ENCODE data around the gene NSMF. TPM values are rescaled to one million over a fixed set of nuclear protein-coding genes. Genes with fewer than 3 reads are reported as not detected.

NSMF gene
- polyA plus RNA-seq, 1 experiment: 35.7 TPM

DNA sequence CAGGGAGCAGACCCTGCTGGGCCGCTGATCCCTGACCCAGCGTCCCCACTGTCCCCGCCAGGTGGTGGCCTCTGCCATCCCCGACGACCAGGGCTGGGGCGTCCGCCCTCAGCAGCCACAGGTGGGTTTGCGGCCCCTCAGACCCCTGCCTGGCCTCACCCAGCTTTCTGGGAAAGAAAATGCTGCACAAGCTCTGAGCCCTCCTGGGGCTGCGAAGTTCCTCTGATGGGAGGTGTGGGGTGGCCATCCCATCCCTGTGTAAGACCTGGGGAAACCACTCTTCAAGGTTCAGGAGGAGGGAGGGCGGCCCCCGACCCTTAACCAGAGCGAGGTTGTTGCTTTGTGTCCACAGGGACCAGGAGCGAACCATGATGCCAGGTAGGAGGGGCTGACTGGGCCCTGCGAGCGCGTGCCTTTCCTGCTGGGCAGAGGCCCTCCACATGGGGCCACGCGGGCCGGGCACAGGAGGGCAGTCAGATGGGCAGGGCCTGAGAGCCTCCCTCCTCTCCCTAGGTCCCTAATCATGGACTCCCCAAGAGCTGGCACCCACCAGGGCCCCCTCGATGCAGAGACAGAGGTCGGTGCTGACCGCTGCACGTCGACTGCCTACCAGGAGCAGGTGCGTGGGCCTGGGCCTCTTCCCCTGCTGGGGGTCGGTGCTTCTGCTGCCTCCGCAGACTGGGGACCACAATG is 28.3 kb downstream of the NSMF start:
- POLR2A ChIA-PET: no interaction called here
- Histone ChIP-seq H3K27me3 (ENCODE audit: control insufficient read depth, insufficient read depth, low read length) (no peaks in the 10 kb centered on the region), H3K36me3 (ENCODE audit: control insufficient read depth, insufficient read depth, low read length) (no peaks in the 10 kb centered on the region), H3K4me3 (ENCODE audit: low read depth, low read length) (no peak overlapping the region)
- TF ChIP-seq, protein P1, sequence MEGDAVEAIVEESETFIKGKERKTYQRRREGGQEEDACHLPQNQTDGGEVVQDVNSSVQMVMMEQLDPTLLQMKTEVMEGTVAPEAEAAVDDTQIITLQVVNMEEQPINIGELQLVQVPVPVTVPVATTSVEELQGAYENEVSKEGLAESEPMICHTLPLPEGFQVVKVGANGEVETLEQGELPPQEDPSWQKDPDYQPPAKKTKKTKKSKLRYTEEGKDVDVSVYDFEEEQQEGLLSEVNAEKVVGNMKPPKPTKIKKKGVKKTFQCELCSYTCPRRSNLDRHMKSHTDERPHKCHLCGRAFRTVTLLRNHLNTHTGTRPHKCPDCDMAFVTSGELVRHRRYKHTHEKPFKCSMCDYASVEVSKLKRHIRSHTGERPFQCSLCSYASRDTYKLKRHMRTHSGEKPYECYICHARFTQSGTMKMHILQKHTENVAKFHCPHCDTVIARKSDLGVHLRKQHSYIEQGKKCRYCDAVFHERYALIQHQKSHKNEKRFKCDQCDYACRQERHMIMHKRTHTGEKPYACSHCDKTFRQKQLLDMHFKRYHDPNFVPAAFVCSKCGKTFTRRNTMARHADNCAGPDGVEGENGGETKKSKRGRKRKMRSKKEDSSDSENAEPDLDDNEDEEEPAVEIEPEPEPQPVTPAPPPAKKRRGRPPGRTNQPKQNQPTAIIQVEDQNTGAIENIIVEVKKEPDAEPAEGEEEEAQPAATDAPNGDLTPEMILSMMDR (IDR thresholded peaks at IDR 0.05; ENCODE audit: insufficient read depth, low read depth, low read length): no peak
- DNase-seq (ENCODE audit: low read depth): no peak
- CTCF ChIA-PET: interaction anchor here (0.9 to 2.1 kb wide), 3 partner anchors 8 to 104 kb away, joined by 3 to 8 read pairs (median 6); partner anchors contain the start of genes EXD3 and NOXA1

DNA sequence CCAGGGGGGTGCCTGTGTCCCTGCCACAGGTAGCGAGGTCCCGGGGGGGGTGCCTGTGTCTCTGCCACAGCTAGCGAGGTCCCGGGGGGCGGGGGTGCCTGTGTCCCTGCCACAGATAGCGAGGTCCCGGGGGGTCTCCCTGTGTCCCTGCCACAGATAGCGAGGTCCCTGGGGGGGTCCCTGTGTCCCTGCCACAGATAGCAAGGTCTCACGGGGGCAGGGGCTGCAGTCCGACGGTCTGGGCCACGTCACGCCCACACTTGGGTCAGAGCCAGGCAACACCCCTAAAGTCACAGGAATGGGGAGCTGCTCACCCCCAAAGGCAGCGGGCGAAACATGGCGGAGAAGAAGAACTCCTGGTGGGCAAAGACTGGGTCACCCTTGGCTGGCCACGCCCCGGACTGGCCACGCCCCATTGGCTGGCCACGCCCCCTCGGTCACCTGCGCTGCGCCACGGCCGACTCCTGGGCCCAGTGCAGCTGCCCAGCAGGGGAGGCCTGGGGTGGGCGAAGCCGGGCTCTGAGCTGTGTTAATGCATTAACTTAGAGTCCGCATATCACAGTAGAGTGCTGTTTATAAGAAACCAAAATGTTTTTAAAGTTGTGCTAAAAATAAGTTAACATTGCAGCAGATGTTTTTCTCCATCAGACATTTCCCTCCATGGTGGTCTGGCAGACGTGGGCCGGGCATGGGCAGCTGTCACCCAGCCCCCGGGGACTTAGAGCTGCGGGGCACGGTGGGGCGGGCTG is 29.0 kb downstream of the NSMF start:
- Histone ChIP-seq H3K36me3 (ENCODE audit: control insufficient read depth, insufficient read depth, low read length) (no peaks in the 10 kb centered on the region), H3K4me3 (ENCODE audit: low read depth, low read length) (no peak overlapping the region), H3K27me3 (ENCODE audit: control insufficient read depth, insufficient read depth, low read length) (no peaks in the 10 kb centered on the region)
- no peak for DNase-seq (ENCODE audit: low read depth)
- TF ChIP-seq, protein P1 (IDR thresholded peaks at IDR 0.05; ENCODE audit: insufficient read depth, low read depth, low read length): no peak
- ChIA-PET POLR2A (no interaction called here), CTCF (interaction anchor here (0.9 to 2.1 kb wide), 2 partner anchors 16 to 105 kb away, joined by 3 to 8 read pairs; no protein-coding TSS in a partner anchor)

DNA sequence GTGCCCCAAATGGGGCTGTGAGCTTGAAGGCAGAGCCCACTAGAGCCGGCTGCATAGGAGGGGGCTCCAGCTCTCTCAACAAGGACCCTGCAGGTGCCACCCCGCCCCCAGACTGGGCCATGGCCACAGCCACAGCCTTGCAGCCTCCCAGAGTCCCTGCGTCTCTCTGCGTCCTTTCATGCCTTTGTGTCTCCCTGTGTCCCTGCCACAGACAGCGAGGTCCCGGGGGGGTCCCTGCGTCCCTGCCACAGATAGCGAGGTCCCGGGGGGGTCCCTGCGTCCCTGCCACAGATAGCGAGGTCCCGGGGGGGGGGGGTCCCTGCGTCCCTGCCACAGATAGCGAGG is 29.6 kb downstream of the NSMF start:
- TF ChIP-seq, protein P1 (IDR thresholded peaks at IDR 0.05; ENCODE audit: insufficient read depth, low read depth, low read length): no peak
- Histone ChIP-seq H3K4me3 (ENCODE audit: low read depth, low read length) (no peak overlapping the region), H3K27me3 (ENCODE audit: control insufficient read depth, insufficient read depth, low read length) (no peaks in the 10 kb centered on the region), H3K36me3 (ENCODE audit: control insufficient read depth, insufficient read depth, low read length) (no peaks in the 10 kb centered on the region)
- ChIA-PET POLR2A (no interaction called here), CTCF (no interaction called here)
- DNase-seq (ENCODE audit: low read depth): no peak

DNA sequence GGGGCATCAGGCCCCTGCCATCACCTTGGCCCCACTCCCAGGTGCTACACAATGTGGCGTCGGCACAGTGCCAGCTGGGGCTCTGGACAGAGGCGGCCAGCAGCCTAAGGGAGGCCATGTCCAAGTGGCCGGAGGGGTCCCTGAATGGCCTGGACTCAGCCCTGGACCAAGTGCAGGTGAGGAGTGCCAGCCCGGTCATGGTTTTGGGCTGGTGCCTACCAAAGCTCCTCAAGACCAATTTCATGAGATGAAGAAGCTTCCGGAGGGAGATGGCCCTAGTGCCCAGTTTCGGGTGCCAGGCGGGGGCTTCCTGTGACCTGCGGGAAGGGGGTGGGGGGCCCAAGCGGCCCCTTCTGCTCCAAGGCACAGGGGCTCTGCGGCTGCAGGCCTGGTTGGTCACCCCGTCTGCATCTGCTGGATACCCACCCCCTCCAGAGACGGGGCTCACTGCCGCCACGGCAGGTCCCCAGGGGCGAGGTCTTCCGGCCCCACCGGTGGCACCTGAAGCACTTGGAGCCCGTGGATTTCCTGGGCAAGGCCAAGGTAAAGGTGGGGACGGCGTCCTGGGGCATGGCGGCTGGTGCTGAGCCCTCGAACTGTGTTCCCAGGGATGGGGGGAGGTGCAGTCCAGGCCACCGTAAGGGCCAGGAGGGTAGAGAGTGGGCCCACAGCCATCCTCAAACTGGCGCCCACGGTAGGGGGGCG is 30.1 kb downstream of the NSMF start:
- POLR2A ChIA-PET: no interaction called here
- CTCF ChIA-PET: no interaction called here
- no peak overlapping the region for H3K4me3 ChIP-seq (ENCODE audit: low read depth, low read length)
- no peaks in the 10 kb centered on the region for H3K36me3 ChIP-seq (ENCODE audit: control insufficient read depth, insufficient read depth, low read length)
- no peaks in the 10 kb centered on the region for H3K27me3 ChIP-seq (ENCODE audit: control insufficient read depth, insufficient read depth, low read length)
- TF ChIP-seq, protein P1 (IDR thresholded peaks at IDR 0.05; ENCODE audit: insufficient read depth, low read depth, low read length): no peak
- no peak for DNase-seq (ENCODE audit: low read depth)

DNA sequence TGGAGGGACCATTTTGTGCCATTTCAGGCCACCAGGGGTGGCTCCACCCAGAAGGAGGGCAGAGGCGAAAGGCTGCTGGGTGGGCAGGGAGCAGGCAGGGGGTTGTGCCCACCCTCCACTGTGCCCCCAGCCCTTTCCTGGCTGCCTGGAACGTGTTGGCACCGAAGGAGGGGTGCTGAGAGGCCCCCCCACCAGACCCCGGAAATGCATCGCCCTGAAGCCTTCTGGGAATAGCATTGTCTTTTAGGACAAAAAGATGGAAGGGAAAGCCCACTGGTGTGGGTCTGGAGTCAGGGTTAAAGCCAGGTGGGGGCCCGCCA is 30.9 kb downstream of the NSMF start:
- H3K27me3 ChIP-seq (ENCODE audit: control insufficient read depth, insufficient read depth, low read length): no peaks in the 10 kb centered on the region
- POLR2A ChIA-PET: no interaction called here
- H3K4me3 ChIP-seq (ENCODE audit: low read depth, low read length): no peak overlapping the region
- CTCF ChIA-PET: interaction anchor here (1.1 kb wide), 1 partner anchor 15 kb away, joined by 4 read pairs; no protein-coding TSS in a partner anchor
- TF ChIP-seq, protein P1 (IDR thresholded peaks at IDR 0.05; ENCODE audit: insufficient read depth, low read depth, low read length): no peak
- no peak for DNase-seq (ENCODE audit: low read depth)
- no peaks in the 10 kb centered on the region for H3K36me3 ChIP-seq (ENCODE audit: control insufficient read depth, insufficient read depth, low read length)
